ENCODE data around the gene BIRC3.

- TF ChIP-seq CTCF (conservative IDR thresholded peaks at IDR 0.05) (0 out of 2 replicates have a peak, but pooled peaks have one; percentile 21), EZH2 (IDR thresholded peaks at IDR 0.05; ENCODE audit: low read depth) (no peak)
Observed at GRCh38 chr11:102309621-102310541, 7.4 kb upstream of the BIRC3 start.
